ENCODE measurements around the gene ARFGEF2. TPM values are rescaled to one million over a fixed set of nuclear protein-coding genes. Genes with fewer than 3 reads are reported as not detected.

ARFGEF2 gene
- total and polyA plus RNA-seq, 10 of the 15 experiments (the other 5 are each of a cell fraction or from before 2014, with no cell fraction given), result 5.2 to 24.1 (median 17.7) TPM

DNA sequence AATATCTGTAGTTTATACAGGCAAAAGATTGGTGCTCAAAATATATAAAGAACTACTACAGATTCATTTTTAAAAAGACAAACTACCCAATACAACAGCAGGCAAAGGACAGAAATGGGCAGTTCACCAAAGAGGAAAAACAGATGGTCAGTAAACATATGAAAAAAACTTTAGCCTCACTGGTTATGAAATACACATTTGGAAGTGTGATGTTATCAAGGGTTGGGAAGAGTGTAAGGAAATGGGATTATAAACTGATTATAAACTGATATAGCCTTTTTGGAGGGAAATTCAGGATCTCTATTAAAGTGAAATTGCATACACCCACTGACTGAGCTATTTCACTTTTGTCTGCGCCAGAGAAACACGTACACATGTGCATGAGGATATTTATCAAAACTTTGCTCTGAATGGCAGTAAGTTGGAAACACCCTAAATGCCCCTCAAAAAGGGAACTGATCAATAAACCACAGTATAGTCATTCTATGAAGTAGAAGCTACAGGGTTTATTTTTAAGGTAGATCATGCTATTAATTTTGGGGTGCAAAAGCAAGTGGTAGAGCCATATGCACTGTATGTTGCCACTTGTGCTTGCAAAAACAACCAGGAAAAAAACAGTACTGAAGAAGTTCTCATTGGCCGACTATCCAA is 32.2 kb upstream of the ARFGEF2 start (continued):
- TF ChIP-seq, protein P1, sequence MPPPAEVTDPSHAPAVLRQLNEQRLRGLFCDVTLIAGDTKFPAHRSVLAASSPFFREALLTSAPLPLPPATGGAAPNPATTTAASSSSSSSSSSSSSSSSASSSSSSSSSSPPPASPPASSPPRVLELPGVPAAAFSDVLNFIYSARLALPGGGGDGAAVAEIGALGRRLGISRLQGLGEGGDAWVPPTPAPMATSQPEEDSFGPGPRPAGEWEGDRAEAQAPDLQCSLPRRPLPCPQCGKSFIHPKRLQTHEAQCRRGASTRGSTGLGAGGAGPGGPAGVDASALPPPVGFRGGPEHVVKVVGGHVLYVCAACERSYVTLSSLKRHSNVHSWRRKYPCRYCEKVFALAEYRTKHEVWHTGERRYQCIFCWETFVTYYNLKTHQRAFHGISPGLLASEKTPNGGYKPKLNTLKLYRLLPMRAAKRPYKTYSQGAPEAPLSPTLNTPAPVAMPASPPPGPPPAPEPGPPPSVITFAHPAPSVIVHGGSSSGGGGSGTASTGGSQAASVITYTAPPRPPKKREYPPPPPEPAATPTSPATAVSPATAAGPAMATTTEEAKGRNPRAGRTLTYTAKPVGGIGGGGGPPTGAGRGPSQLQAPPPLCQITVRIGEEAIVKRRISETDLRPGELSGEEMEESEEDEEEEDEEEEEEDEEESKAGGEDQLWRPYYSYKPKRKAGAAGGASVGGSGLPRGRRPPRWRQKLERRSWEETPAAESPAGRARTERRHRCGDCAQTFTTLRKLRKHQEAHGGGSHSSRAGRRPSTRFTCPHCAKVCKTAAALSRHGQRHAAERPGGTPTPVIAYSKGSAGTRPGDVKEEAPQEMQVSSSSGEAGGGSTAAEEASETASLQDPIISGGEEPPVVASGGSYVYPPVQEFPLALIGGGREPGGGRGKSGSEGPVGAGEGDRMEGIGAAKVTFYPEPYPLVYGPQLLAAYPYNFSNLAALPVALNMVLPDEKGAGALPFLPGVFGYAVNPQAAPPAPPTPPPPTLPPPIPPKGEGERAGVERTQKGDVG (CRISPR knock-in tag; IDR thresholded peaks at IDR 0.05), result no peak
- peak in 1 of 2 experiments; percentile 16; a peak in 1 of 4 replicates for TF ChIP-seq BHLHE40 (IDR thresholded peaks at IDR 0.05; ENCODE audit: borderline replicate concordance in 1 of 2, low read depth in 2 of 2, low read length in 1 of 2)
- no peak for TF ChIP-seq E2F4 (IDR thresholded peaks at IDR 0.05; ENCODE audit: low read depth, low read length)

GRCh38 chr20:48891235-48892048 is 30.1 kb upstream of the ARFGEF2 start:
- no peaks in the 10 kb centered on the region for H3K79me2 ChIP-seq (ENCODE audit: control insufficient read depth, insufficient read depth, low read length)
- no peak overlapping the region for H3K4me2 ChIP-seq (ENCODE audit: control insufficient read depth, insufficient read depth)
- ChIA-PET RAD21 (ENCODE audit: unreplicated experiment) (interaction anchor here (0.7 kb wide), 1 partner anchor 14 kb away, joined by 4 read pairs; no protein-coding TSS in a partner anchor), CTCF (interaction anchor here (0.6 to 2.7 kb wide), 3 partner anchors 13 to 234 kb away, joined by 3 to 13 read pairs (median 4); no protein-coding TSS in a partner anchor), POLR2A (interaction anchor here (0.6 to 1.3 kb wide), 2 partner anchors 33 to 66 kb away, joined by 3 read pairs; no protein-coding TSS in a partner anchor), SMC1A (ENCODE audit: uncharacterized antibody, unreplicated experiment) (interaction anchor here (1.0 to 1.9 kb wide), 4 partner anchors 14 to 174 kb away, joined by 3 to 8 read pairs (median 4); no protein-coding TSS in a partner anchor)
- WGBS (ENCODE audit: insufficient coverage, insufficient replicate concordance, low lambda C conversion rate, missing lambda C conversion rate), result 14% methylated on average over 4 of the region's 4 CpGs
- 0 out of 3 replicates have a peak, but pooled peaks have one; percentile 16 for ATAC-seq
- no peaks in the 10 kb centered on the region for H4K20me1 ChIP-seq (ENCODE audit: control insufficient read depth, insufficient read depth)
- no peaks in the 10 kb centered on the region; the same call in 2 of the 3 replicates for H3K9me3 ChIP-seq (replicated peaks; ENCODE audit: control insufficient read depth, insufficient read depth, low read length)
- H3K27ac ChIP-seq (ENCODE audit: control insufficient read depth, insufficient read depth), result no peak overlapping the region
- BruUV-seq (replicated peaks), result no TSS peak
- in situ Hi-C loops (cut with MboI) (no loop called here), intact Hi-C loops (cut with micrococcal nuclease; ENCODE audit: unreplicated experiment) (no loop called here)
- H3K9ac ChIP-seq (ENCODE audit: control insufficient read depth, insufficient read depth, low read length), result no peak overlapping the region
- H3K4me3 ChIP-seq, result no peak overlapping the region
- H3K4me1 ChIP-seq (ENCODE audit: control insufficient read depth, insufficient read depth, low read length), result peaks cover 6% of the 10 kb centered on the region
- no peaks in the 10 kb centered on the region for H3K27me3 ChIP-seq (replicated peaks in 1 of 2; ENCODE audit: control insufficient read depth in 2 of 2, insufficient read depth in 2 of 2, low read length in 1 of 2)
- no peak for FAIRE-seq
- no peak for DNase-seq (ENCODE audit: low read depth, low spot score)
- H3K36me3 ChIP-seq (ENCODE audit: control insufficient read depth in 2 of 2, insufficient read depth in 2 of 2, low read length in 1 of 2), result no peaks in the 10 kb centered on the region
- no peak overlapping the region for H2AFZ ChIP-seq (ENCODE audit: control insufficient read depth, low read depth, low read length)
- no peak for TF ChIP-seq ESRRA (IDR thresholded peaks at IDR 0.05; ENCODE audit: low read length)
- no peak for TF ChIP-seq SRF (IDR thresholded peaks at IDR 0.05; ENCODE audit: low read depth in 2 of 2, low read length in 2 of 2)
- no peak for TF ChIP-seq RELA (IDR thresholded peaks at IDR 0.05; ENCODE audit: borderline replicate concordance, partially characterized antibody)
- no peak for TF ChIP-seq BCL3 (IDR thresholded peaks at IDR 0.05; ENCODE audit: borderline replicate concordance, insufficient read depth, low read depth, low read length, poor library complexity, severe bottlenecking)
- TF ChIP-seq, protein P2, sequence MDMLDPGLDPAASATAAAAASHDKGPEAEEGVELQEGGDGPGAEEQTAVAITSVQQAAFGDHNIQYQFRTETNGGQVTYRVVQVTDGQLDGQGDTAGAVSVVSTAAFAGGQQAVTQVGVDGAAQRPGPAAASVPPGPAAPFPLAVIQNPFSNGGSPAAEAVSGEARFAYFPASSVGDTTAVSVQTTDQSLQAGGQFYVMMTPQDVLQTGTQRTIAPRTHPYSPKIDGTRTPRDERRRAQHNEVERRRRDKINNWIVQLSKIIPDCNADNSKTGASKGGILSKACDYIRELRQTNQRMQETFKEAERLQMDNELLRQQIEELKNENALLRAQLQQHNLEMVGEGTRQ (IDR thresholded peaks at IDR 0.05; ENCODE audit: borderline replicate concordance, low read depth, low read length), result no peak
- TF ChIP-seq ATF7 (IDR thresholded peaks at IDR 0.05; ENCODE audit: low read depth), result no peak
- no peak for TF ChIP-seq BHLHE40 (IDR thresholded peaks at IDR 0.05; ENCODE audit: borderline replicate concordance in 1 of 2, low read depth in 2 of 2, low read length in 1 of 2)
- no peak for TF ChIP-seq PAX5 (IDR thresholded peaks at IDR 0.05; ENCODE audit: borderline replicate concordance, low read depth, low read length)
- TF ChIP-seq NBN (IDR thresholded peaks at IDR 0.05), result no peak
- TF ChIP-seq ZNF24 (IDR thresholded peaks at IDR 0.05), result no peak
